DMS 273 treated with DMSO at 0.1 percent for 48 hours (cell line): ENCODE measurements around the gene SRRM4.
"Not testable (repeated sequence)": the region's sequence is repeated elsewhere in the genome, so short reads cannot be mapped to it uniquely, and the experiment has no call there.

Source experiments
- DNase-seq: peaks from one replicate; lab custom pipeline; 2025; lab: John Stamatoyannopoulos, UW

The SRRM4 gene

GRCh38 chr12:119069147-119069642 is 87.9 kb downstream of the SRRM4 start:
- DNase-seq: no peak

- no peak for DNase-seq
Observed at GRCh38 chr12:119071176-119071575, 89.8 kb downstream of the SRRM4 start.

GRCh38 chr12:119071638-119072231 is 90.4 kb downstream of the SRRM4 start:
- DNase-seq: no peak

GRCh38 chr12:119072440-119072839 is 91.1 kb downstream of the SRRM4 start:
- no peak for DNase-seq

GRCh38 chr12:119075222-119075787 is 94.0 kb downstream of the SRRM4 start:
- no peak for DNase-seq

- no peak for DNase-seq
Observed at GRCh38 chr12:119075918-119076317, 94.6 kb downstream of the SRRM4 start.

GRCh38 chr12:119079530-119079929 is 98.2 kb downstream of the SRRM4 start:
- no peak for DNase-seq

GRCh38 chr12:119082016-119082415 is 100.7 kb downstream of the SRRM4 start:
- DNase-seq: no peak

GRCh38 chr12:119082496-119082895 is 101.2 kb downstream of the SRRM4 start:
- no peak for DNase-seq

- no peak for DNase-seq
Observed at GRCh38 chr12:119088685-119089379, 107.5 kb downstream of the SRRM4 start.

GRCh38 chr12:119089380-119090013 is 108.2 kb downstream of the SRRM4 start:
- DNase-seq: no peak

GRCh38 chr12:119090276-119090675 is 108.9 kb downstream of the SRRM4 start:
- no peak for DNase-seq

- DNase-seq: no peak
Observed at GRCh38 chr12:119090865-119091264, 109.5 kb downstream of the SRRM4 start.

- DNase-seq: no peak
Observed at GRCh38 chr12:119096429-119097202, 115.3 kb downstream of the SRRM4 start.

GRCh38 chr12:119100933-119101332 is 119.6 kb downstream of the SRRM4 start:
- DNase-seq: no peak

- no peak for DNase-seq
Observed at GRCh38 chr12:119102274-119102673, 120.9 kb downstream of the SRRM4 start.

GRCh38 chr12:119102714-119103113 is 121.4 kb downstream of the SRRM4 start:
- DNase-seq: no peak

GRCh38 chr12:119104969-119105368 is 123.6 kb downstream of the SRRM4 start:
- not testable (repeated sequence) for DNase-seq

GRCh38 chr12:119113496-119113986 is 132.2 kb downstream of the SRRM4 start:
- DNase-seq: no peak

- DNase-seq: no peak
Observed at GRCh38 chr12:119114294-119114693, 133.0 kb downstream of the SRRM4 start.

GRCh38 chr12:119115296-119115905 is 134.1 kb downstream of the SRRM4 start:
- peak; percentile 1 for DNase-seq
